A204.1 (cell line): ENCODE results near the gene FBXW8.

Experiments used
- FAIRE-seq: peaks from 2 replicates; lab custom pipeline; 2012; peaks lifted over from hg19 to GRCh38; lab: Jason Lieb, UNC

Gene FBXW8

GRCh38 chr12:117058442-117059072 is 147.8 kb downstream of the FBXW8 start:
- no peak for FAIRE-seq

DNA sequence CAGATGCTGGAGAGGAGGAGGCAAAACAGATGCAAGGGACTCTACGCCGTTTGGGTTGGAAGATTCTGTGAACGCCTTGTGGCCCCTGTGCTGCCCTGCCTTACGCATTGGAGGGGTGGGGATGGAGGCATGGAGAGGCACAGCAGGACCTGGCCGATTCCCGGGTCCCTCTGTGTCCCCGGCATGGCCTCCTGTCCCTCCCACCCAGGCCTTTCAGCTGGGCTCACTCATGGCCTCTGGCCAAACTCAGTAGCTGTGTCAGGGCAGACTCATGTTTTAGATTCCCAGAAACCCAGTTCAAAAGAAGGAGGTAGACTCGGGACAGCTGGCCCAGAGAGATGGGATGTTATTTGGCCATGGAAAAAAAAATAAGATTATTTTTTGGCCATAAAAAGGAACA is 148.4 kb downstream of the FBXW8 start:
- FAIRE-seq = no peak

GRCh38 chr12:117060246-117060928 is 149.6 kb downstream of the FBXW8 start:
- no peak for FAIRE-seq

GRCh38 chr12:117060929-117061305 is 150.2 kb downstream of the FBXW8 start:
- FAIRE-seq = no peak

GRCh38 chr12:117061555-117062079 is 150.9 kb downstream of the FBXW8 start:
- FAIRE-seq = no peak

DNA sequence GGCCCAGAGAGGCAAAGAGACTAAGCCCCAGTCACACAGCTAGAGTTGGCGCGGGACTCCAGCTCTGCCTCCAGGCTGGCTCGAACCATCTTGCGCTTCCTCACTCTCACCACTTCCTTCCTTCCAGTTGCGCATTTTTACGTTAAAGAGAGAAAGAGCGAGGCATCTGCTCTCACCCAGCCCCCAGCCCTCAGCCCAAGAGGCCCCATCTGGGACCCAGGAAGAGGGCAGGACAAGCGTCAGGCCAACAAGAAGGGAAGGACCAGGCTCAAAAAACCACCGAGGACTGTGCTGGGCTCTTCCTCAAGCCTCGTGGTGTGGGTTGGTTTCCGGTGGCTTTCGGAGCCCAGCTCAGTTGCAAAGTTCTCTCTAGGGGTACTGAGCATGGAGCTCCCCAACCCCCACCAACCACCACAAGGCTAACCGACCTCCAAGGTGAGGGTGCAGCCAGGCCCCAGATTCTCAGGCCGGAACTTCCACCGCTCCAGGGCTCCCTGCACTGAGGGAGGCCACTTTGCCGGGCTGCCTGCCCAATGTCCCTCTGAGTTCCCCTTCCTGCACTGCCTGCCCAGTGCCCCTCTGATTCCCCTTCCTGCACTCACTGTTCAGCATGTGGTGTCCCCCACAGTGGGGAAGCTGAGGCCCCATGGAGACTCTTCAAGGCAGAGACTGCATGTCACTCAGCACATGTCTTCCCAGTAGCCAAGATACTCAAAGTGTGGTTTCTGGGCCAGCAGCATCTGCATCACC is 152.6 kb downstream of the FBXW8 start:
- FAIRE-seq = no peak

DNA sequence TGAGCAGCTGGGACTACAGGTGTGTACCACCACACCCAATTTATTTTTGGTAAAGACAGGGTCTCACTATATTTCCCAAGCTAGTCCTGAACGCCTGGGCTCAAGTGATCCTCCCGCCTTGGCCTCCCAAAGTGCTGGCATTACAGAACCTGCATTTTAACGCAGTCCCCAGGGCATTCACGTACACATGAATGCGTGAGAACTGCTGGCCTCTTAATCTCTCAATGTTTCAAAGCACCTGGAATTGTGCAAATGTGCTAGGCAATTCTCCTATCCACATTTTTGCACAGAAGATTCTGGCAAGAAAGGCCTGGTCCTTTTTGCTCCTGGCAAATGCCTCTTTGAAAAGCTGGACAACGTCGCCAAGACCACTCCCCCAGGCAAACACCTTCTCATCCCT is 153.3 kb downstream of the FBXW8 start:
- FAIRE-seq = no peak

- no peak for FAIRE-seq
Observed at GRCh38 chr12:117064596-117064995, 153.8 kb downstream of the FBXW8 start.

- FAIRE-seq = no peak
Observed at GRCh38 chr12:117067016-117067415, 156.3 kb downstream of the FBXW8 start.

GRCh38 chr12:117067638-117068037 is 156.9 kb downstream of the FBXW8 start:
- no peak for FAIRE-seq

DNA sequence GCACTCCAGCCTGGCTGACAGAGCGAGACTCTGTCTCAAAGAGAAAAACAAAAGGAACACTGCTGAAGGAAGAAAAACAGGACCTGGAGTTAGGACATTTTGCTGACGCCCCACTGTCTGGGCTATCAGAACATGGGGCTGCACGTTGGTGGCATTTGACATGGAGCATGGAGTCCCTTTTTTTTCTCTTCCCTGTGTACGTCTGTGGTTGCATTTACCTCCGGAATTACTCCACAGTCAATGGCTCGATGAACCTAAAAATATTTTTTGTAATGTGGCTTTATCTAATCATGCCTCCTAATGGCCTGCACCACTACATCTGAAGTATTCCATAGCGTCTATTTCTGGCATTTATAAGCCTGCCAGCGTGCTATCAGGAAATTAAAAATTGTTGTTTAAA is 157.7 kb downstream of the FBXW8 start:
- FAIRE-seq = no peak

GRCh38 chr12:117069101-117069797 is 158.5 kb downstream of the FBXW8 start:
- no peak for FAIRE-seq

- no peak for FAIRE-seq
Observed at GRCh38 chr12:117069926-117070900, 159.5 kb downstream of the FBXW8 start.

- FAIRE-seq = no peak
Observed at GRCh38 chr12:117071009-117071408, 160.3 kb downstream of the FBXW8 start.

GRCh38 chr12:117072106-117072505 is 161.4 kb downstream of the FBXW8 start:
- FAIRE-seq = no peak

DNA sequence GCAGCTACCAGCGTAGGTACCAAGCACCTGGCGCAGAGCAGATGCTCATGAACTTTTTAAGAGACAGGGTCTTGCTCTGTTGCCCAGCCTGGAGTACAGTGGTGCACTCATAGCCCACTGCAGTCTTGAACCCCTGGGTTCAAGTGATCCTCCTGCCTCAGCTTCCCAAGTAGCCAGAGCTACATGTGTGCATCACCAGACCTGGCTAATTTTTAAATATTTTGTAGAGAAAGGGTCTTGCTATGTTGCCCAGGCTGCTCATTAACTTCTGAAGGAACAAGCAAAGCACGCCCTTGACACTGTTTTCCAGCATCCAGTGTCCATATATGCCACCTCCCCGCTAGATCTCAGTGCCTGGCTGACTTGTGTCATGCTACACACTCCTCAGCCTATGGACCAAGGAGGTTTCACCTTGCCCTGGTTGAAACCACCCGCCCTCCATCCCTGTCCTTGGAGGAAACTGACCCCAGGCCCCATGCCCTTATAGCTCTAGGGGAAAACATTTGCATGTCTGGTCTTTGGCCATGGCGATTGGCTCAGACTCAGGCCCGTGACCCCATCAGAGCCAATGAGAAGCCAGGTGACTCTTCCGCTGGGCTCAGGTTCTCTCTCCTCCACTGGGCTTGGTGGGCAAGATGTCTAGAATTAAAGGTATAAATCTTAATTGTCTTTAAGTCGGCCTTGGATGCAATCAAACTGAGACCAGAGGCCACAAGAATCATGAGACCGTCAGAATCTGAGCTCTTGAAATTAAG is 162.2 kb downstream of the FBXW8 start:
- FAIRE-seq = no peak

- FAIRE-seq = no peak
Observed at GRCh38 chr12:117073611-117074010, 162.9 kb downstream of the FBXW8 start.

DNA sequence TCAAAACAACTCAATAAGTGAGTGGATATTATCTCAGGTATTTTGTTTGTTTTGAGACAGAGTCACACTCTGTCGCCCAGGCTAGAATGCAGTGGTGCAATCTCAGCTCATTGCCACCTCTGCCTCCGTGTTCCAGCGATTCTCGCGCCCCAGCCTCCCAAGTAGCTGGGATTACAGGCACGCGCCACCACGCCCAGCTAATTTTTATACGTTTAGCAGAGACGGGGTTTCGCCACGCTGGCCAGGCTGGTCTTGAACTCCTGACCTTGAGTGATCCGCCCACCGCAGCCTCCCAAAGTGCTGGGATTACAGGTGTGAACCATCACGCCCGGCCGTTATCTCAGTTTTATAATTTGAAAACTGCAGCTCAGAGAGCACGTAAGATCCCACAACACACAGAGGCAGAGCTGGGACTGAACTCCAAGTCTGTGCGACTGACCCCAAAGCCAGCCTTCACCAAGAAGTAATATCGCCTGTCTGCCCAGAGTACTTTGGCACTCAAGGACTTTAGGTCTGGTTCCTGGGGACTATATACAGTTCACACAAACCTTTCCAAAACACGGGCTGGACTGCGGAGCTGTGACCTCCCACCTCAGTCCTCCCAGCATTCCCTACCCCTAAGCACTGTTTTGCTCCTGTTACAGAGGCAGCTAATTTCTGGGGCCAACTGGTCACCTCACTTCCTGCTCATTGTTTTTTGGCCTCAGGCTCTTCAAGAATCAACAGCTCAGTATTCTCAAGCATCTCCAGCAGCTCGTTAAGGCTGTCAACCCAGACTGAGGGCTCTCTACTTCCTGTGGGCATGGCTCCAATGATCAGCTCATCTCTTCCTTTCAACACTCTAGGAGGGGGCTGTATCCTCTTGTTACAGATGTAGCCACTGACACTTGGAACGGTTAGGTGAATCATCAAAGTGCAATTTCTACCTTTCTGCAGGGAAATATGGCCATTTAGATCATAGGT is 165.9 kb downstream of the FBXW8 start:
- no peak for FAIRE-seq

DNA sequence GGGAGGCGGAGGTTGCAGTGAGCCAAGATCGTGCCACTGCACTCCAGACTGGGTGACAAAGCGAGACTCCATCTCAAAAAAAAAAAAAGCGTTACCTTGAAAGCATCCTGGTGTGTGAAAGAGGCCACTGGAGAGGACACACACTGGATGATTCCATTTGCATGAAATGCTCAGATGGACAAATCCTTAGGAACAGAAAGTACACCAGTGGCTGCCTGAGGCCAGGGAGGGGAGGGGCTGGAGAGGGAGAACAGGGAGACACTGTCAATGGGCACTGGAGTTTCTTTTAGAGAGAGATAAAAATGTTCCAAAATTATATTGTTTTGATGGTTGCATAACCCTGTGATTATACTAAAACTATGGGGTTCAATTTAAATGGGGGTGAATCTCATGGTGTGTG is 168.7 kb downstream of the FBXW8 start:
- FAIRE-seq = no peak
